HG03196 (cell line): ENCODE measurements around the gene ZBTB7B.

Experiments
- ATAC-seq: cut with Tn5 transposase; IDR thresholded peaks from one replicate; pipeline ENCODE4 v1.9.1; 2021; ENCODE audit not compliant: unreplicated experiment

The ZBTB7B gene

DNA sequence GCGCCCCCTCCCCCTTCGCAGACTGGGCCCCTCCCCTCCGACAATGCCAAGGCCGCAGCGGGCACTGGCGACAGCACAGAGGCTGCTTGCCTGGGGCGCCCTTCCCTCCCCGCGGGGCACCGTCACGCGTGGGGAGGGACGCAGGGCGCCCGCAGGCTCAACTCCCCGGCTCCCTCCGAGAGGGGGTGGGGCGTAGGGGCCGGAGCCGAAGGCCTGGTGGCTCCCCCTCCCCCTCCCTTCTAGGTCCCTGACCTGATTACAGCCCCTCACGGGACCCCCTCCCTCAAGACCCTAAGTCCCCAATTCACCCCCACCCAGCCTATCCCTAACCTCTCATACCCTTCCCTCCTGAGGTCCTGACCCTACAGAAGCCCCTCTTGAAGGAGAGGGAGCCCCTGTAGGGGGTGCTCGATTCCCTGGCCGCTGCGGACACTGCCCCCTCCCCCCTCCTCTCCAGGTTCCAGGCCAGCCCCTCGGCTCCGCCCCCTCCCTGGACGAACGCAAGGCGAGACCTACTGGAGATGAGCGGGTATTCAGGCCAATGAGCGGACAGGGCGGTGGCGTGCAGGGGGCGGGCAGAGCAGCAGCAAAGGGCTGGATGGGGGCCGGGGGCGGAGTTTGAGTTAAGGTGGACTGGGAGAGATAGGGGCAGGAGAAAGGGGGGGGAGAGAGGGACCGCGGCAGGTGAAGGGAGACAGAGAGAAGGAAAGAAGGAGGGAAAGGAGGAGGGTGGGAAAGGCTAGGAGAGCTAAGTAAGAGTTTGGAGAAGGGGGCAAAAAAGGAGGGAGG is 733 bp upstream of the ZBTB7B start:
- ATAC-seq: peak; percentile 44

- ATAC-seq: no peak
These were observed 694 bp downstream of the ZBTB7B start for GRCh38 chr1:155003227-155003765.

DNA sequence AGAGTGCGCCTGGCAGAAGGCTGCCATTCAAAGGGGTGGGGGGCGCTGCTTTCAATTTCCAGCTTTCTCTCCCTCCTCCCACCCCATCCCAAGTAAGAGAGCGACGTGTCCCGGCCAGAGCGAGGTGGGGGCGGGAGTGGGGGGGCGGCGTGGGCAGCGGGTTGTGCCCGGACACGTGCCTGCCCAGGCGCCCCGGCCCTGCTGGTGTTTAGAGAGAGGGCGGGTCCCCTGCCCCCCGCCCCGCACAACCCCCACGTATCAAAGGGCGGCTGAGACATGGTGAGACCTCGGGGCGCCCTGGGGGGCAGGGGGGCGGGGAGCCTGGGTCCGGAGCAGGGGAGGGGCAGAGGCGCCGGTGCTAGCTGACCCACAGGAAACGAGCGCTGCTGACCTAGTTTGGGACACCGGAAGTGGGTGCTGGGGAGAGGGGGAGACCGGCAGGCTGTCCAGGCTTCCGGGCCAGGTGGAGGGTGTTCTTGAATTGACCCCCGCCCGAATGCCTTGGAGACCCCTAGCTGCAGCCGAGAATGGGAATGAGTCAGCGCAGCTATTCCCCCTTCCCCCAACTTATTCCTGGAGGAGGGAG is 1.3 kb downstream of the ZBTB7B start:
- no peak for ATAC-seq

GRCh38 chr1:155004352-155005075 is 1.9 kb downstream of the ZBTB7B start:
- ATAC-seq: no peak

DNA sequence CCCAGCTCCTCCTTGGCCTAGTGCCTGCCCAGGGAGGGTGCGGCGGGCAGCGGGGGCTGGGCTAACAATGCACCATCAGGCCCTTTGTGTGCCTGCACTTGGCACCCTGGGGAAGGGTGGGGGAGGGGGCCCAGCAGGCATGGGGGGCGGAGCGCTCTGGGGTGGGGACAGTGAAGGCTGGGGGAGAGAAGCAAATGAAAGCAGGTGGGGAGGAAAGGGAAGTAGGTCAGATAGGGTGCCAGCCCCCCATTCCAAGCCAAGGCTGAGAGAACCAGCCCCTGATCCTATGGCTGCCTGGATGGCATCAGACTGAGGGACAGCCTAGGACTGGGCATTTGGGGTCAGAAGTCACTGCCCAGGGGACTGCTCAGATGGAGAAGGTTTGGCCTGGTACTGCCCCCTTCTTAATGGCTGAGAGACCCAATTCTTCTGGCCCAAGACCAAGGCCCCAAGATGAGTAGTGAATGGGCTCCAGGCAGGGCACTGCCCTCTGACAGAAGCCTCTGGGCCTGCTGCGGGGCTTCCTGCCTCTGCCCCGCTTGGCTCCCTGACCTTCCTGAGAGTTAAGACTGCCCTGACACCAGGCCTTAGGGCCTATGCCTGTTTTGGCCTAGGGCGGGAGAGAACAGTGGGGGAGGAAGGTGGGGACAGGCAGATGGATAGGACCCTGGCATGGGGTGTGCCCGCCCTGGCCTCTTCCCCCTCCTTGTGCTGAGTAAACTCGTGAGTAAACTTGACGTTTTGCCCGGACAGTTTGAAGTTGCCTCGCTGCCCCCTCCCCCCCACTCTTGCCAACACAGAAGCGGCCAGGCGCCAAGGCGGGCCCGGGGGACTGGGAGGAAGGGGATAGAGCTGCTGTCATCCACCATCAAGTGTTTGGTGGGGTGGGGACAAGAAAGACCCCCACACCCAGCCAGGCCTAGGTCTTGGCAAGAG is 2.7 kb downstream of the ZBTB7B start:
- ATAC-seq: no peak

GRCh38 chr1:155006601-155007101 is 4.0 kb downstream of the ZBTB7B start:
- ATAC-seq: no peak

DNA sequence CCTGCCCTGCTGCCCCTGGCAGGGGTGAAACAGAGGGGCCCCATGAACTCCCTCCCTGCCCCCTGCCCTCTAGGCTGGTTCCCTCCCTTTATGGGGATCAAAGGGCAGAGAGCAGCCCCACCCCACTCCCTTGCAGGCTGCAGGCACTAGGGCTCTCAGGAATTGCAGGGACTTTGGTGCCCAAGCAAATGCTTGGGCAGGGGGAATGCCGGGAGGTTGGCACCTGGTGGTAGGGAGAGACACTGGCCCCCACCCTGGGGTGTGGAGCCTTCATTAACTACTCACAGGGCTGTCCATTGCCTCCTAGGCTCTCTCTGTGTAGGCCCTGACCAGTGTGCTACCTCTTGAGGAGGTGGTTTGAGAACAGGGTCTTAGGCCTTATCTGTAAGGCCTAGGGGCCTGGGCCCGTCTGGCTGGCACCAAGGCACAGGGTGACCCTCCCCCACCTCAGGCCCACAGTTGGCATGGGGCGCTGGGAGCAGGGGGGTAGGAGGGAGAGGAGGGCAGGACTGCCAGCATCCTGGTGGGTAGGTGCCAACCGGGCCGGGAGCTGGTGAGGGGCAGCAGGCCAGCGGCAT is 4.7 kb downstream of the ZBTB7B start:
- ATAC-seq: no peak

GRCh38 chr1:155008015-155008941 is 5.7 kb downstream of the ZBTB7B start:
- ATAC-seq: no peak

GRCh38 chr1:155009221-155009711 is 6.7 kb downstream of the ZBTB7B start:
- ATAC-seq: no peak

DNA sequence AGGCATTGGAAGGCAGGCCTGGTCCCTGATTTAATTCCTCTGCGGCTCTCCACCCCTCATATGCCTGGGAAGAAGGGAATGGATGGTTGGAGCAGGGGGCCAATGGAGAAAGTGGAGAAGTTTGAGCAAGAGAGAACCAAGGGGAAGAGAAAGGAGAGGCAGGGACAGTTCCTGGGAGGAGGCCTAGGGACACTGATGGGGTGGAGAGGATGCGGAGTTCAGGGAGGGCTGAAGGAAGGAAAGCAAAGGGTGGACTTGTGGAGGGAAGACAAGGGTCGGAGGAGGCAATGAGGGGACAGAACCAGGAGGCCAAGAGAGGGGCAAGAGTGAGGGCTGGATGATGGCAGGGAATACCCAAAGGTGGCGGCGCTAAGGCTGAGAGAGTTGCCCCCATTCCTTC is 7.1 kb downstream of the ZBTB7B start:
- ATAC-seq: no peak

- no peak for ATAC-seq
These were observed 7.8 kb downstream of the ZBTB7B start for GRCh38 chr1:155010211-155010918.

DNA sequence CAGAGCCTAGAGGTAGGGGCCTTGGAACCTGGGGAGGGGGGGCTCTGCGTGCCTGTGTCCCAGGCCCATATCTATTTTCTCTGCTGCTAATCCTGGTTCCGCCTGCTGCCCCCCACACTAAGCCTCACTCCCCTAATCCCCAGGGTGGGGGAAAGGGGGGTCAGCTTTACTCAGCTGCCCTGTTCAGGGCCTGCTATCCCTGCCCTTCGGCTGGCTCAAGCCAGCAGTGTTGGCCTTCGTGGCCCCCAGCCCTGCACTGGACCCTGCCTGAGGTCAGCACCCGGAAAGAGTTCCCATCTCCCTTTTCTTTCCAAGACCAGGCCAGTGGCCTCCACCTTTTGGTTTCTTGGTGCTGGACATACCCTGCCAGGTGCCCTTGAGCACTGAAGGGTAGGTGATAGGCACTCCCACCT is 8.4 kb downstream of the ZBTB7B start:
- ATAC-seq: no peak

DNA sequence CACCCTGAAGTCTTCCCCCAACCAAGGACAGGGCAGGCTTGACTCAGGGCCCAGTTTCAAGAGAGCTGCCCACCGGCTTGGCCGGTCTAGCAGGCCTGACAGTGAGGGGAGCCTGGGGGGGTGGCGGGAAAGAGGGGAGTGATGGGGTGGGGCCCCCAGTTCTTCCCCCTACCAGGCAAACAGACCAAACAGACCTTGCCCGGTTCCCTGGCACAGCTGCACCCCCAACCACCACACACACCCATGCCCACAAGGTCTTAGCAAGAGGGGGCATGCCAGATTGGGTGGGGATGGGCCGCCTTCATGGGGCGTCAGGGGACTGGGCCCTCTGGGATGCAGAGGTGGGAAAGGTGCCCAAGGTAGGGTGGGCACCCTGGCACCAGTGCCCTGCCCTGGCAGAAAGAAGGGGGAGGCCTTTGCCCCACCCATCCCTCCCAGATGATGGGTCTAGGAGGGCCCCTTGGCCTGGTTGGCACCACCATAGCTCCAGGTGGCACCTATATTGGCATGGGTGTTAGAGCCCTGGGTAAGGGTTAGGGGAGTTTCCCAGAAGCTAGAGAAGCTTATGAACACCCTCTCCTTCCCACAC is 8.9 kb downstream of the ZBTB7B start:
- ATAC-seq: no peak

GRCh38 chr1:155012026-155012546 is 9.5 kb downstream of the ZBTB7B start:
- no peak for ATAC-seq

DNA sequence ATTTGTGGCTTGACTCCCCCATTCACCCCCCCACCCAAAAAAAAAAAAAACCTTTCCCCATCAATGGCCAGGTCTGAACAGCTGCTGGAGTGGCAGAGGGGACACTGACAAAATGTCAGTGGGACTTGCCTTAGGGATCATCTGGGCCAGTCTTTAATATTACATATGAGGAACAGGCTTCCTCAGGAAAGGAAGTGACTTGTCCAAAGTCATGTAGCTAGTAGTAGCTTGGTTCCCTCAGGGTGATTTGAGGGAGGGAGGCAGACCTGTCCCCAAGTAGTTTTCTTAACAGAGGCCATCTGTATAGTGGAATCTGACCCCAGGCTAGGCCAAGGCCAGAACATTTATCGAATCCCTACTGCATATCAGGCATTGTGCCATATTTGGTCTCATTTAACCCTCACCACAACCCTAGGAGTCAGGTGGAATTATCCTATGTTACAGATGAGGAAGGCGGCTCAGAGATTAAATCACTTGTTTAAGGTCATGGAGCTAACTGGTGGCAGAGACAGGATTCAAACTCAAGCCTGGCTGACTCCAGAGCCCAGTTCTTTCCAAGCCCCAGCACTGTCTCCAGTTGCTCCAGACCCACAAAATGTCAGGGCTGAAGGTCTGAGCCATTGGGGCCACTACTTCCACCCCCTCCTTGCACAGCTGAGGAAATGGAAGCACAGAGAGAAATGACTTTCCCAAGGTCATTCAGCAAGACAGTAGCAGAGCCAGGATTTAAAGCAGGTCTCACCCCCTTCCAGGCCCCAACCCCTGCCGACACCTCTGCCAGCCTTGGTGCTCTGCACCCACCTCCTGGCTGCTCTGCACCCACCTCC is 10.4 kb downstream of the ZBTB7B start:
- ATAC-seq: no peak

DNA sequence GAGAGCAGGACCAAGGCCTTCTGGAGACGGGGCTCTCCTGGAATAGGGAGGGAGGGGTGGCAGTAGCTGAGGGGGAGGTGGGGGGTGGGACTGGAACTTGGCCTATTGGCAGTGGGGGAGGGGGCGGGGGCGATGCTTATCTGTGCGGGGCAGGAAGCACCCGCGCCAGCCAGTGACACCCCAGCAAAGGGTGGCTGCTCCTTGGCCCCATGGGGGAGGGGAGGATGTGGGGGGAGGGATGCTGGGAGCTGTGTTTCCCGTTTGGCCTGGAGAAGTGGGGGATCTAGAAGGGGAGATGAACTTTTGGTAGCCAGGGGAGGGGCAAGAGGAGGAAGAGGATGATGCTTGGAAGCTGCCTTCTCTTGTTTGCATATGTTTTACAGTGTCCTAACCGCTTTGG is 11.0 kb downstream of the ZBTB7B start:
- no peak for ATAC-seq
